Liver (tissue), 9 donors: ENCODE measurements around the gene PDIA4. TPM values are rescaled to one million over a fixed set of nuclear protein-coding genes. Genes with fewer than 3 reads are reported as not detected.

Experiments used
- DNase-seq: peaks from one replicate; pipeline ENCODE4 v3.0.0-alpha.2; 2017; ENCODE audit warnings: low spot score
- H3K27ac ChIP-seq, 2 donors: one replicate each; pipeline ENCODE4 v1.7.0; 2013; ENCODE audit warnings: inconsistent platforms in 2 of 2, low read length in 2 of 2, control low read depth in 1 of 2, low read depth in 1 of 2, mild to moderate bottlenecking in 1 of 2
- H3K27me3 ChIP-seq, 4 donors: one replicate each; pipeline versions ENCODE4 v1.6.1 to v1.7.0; 2013; ENCODE audit warnings: low read length in 3 of 4, inconsistent platforms in 1 of 4, mild to moderate bottlenecking in 1 of 4, moderate library complexity in 1 of 4; ENCODE audit not compliant: control insufficient read depth in 4 of 4, insufficient read depth in 4 of 4
- H3K36me3 ChIP-seq, 4 donors: one replicate each; pipeline versions ENCODE4 v1.6.1 to v1.7.0; 2013; ENCODE audit warnings: low read length in 3 of 4, mild to moderate bottlenecking in 3 of 4, low read depth in 1 of 4, moderate library complexity in 1 of 4; ENCODE audit not compliant: control insufficient read depth in 4 of 4, insufficient read depth in 3 of 4
- H3K4me1 ChIP-seq, 4 donors: one replicate each; pipeline versions ENCODE4 v1.6.1 to v1.7.0; 2013; ENCODE audit warnings: low read length in 3 of 4, mild to moderate bottlenecking in 3 of 4, moderate library complexity in 1 of 4; ENCODE audit not compliant: control insufficient read depth in 4 of 4, insufficient read depth in 4 of 4
- H3K4me3 ChIP-seq, 3 donors: one replicate each; pipeline versions ENCODE4 v1.6.1 to v1.7.0; 2013; ENCODE audit warnings: low read length in 3 of 3, control low read depth in 1 of 3, low read depth in 1 of 3, mild to moderate bottlenecking in 1 of 3
- H3K9ac ChIP-seq, 2 donors: one replicate each; pipeline ENCODE4 v1.7.0; 2013; ENCODE audit warnings: low read length in 2 of 2, mild to moderate bottlenecking in 2 of 2, moderate library complexity in 2 of 2, control low read depth in 1 of 2, low read depth in 1 of 2
- H3K9me3 ChIP-seq, 4 donors: one replicate each; pipeline versions ENCODE4 v1.6.1 to v1.7.0; 2013; ENCODE audit warnings: low read length in 3 of 4; ENCODE audit not compliant: control insufficient read depth in 4 of 4
- EGR1 ChIP-seq, 2 donors: IDR thresholded peaks; 2 replicates each; pipeline ENCODE4 v1.6.1; 2016 to 2018; ENCODE audit warnings: antibody characterized with exemption in 2 of 2, low read depth in 2 of 2
- FOXA1 ChIP-seq: IDR thresholded peaks from 2 replicates; pipeline ENCODE4 v1.6.1; 2016; ENCODE audit warnings: antibody characterized with exemption
- FOXA2 ChIP-seq: IDR thresholded peaks from 2 replicates; pipeline ENCODE4 v1.6.1; 2016; ENCODE audit warnings: antibody characterized with exemption
- GABPA ChIP-seq, 2 donors: IDR thresholded peaks in 1 of 2; conservative IDR thresholded peaks in 1 of 2; 2 replicates each; pipeline ENCODE4 v1.6.1; 2016; ENCODE audit warnings: antibody characterized with exemption in 2 of 2, mild to moderate bottlenecking in 1 of 2, moderate library complexity in 1 of 2
- HNF4A ChIP-seq, 2 donors: conservative IDR thresholded peaks; 2 replicates each; pipeline ENCODE4 v1.6.1; 2016; ENCODE audit warnings: antibody characterized with exemption in 2 of 2, mild to moderate bottlenecking in 2 of 2
- HNF4G ChIP-seq: IDR thresholded peaks from 2 replicates; pipeline ENCODE4 v1.6.1; 2016; ENCODE audit warnings: antibody characterized with exemption
- JUND ChIP-seq, 2 donors: IDR thresholded peaks; 2 replicates each; pipeline ENCODE4 v1.6.1; 2016; ENCODE audit warnings: antibody characterized with exemption in 2 of 2
- NR2F2 ChIP-seq: IDR thresholded peaks from 2 replicates; pipeline ENCODE4 v1.6.1; 2016; ENCODE audit warnings: antibody characterized with exemption
- RAD21 ChIP-seq, 2 donors: IDR thresholded peaks; 2 replicates each; pipeline ENCODE4 v1.6.1; 2016; ENCODE audit warnings: antibody characterized with exemption in 2 of 2, mild to moderate bottlenecking in 2 of 2
- RXRA ChIP-seq, 2 donors: IDR thresholded peaks; 2 replicates each; pipeline ENCODE4 v1.6.1; 2017 to 2018; ENCODE audit warnings: antibody characterized with exemption in 2 of 2, mild to moderate bottlenecking in 1 of 2
- SP1 ChIP-seq: IDR thresholded peaks from 2 replicates; pipeline ENCODE4 v1.6.1; 2018; ENCODE audit warnings: antibody characterized with exemption, mild to moderate bottlenecking
- TAF1 ChIP-seq: conservative IDR thresholded peaks from 2 replicates; pipeline ENCODE4 v1.6.1; 2016; ENCODE audit warnings: antibody characterized with exemption, mild to moderate bottlenecking
- YY1 ChIP-seq: IDR thresholded peaks from 2 replicates; pipeline ENCODE4 v1.6.1; 2016; ENCODE audit warnings: antibody characterized with exemption, mild to moderate bottlenecking
- WGBS: extraction: QIAGEN DNeasy Blood & Tissue Kit; methylation state at CpG from one replicate; pipeline ENCODE4 v1.1.7; 2013; 5-methylcytosine and 5-hydroxymethylcytosine counted together
- polyA plus RNA-seq, 2 donors: library from polyadenylated mRNA; stranded (reverse) in 1 of 2; unstranded in 1 of 2; fragments of 200-250 nt in 1 of 2; fragments of >200 nt in 1 of 2; fragmentation: Nextera tagmentation in 1 of 2; extraction: Ambion mirVana in 1 of 2; gene quantifications; one replicate each; pipeline versions ENCODE4 v1.2.1 to v1.2.3, GENCODE V29; 2013 to 2015
- total RNA-seq, 2 donors: library from RNA; depleted of rRNA; stranded (reverse); fragments of >200 nt; gene quantifications; one replicate each; pipeline ENCODE4 v1.2.3, GENCODE V29; 2014
- TF ChIP-seq, protein P1 (sequence below): IDR thresholded peaks from 2 replicates; pipeline ENCODE4 v1.6.1; 2016; ENCODE audit warnings: antibody characterized with exemption
- TF ChIP-seq, protein P2 (sequence below): IDR thresholded peaks from 2 replicates; pipeline ENCODE4 v1.6.1; 2016; ENCODE audit warnings: antibody characterized with exemption, mild to moderate bottlenecking
- TF ChIP-seq, protein P3 (sequence below): IDR thresholded peaks from 2 replicates; pipeline ENCODE4 v1.6.1; 2016; ENCODE audit warnings: antibody characterized with exemption
- TF ChIP-seq, protein P4 (sequence below): IDR thresholded peaks from 2 replicates; pipeline ENCODE4 v1.6.1; 2016; ENCODE audit warnings: antibody characterized with exemption
- TF ChIP-seq, protein P5 (sequence below): fragments of 150-350 bp; IDR thresholded peaks from 2 replicates; pipeline ENCODE4 v1.5.1; 2017; ENCODE audit warnings: improper control_type of control experiment, low read depth, low read length; ENCODE audit not compliant: missing input control
- donor health status: healthy.
- donor health status: healthy.
- donor health status: healthy.
- donor health status: healthy.
- donor health status: healthy.

Gene PDIA4
- total and polyA plus RNA-seq, 4 donors: 133 to 502 (median 233) TPM

DNA sequence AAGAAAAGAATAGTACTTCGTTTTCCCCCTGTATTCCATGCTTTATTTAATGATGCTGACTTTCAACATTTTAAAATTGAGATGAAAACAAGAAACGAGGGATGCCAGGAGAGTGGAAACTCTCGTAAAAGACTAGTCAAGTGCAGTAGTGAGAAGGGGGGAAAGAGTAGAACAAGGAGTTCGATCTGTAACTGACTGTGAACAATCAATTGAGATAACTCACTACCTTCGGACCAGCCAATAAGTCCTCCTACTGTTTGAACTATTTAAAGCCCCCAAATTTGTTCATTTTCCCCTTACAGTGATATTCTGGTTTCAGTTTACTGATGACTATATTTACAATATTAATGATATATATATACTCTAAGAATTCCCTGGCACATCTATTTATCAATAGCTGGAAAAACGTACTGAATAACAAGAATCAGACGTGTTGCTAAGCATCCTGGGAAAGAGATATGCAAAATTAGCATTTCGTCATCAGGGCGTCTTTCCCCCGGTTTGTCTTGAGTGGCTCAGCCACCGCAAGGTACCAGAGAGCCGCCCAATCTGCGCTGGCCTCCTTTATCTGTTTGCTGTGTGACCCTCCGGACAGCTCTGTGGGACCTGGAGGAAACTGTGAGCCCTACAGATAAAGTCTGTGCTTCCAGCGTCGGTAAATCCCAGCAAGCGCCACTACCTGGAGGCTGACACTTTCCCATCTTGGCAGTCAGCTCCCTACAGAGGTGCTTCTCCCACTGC, 41.1 kb downstream of the PDIA4 start:
- H3K27me3 ChIP-seq: no peaks in the 10 kb centered on the region
- H3K4me1 ChIP-seq: peaks cover 6 to 32% (median 14%) of the 10 kb centered on the region in 4 donors
- peak; percentile 69 for DNase-seq
- peak overlapping the region; percentile 26 to 78 for H3K9ac ChIP-seq
- no peaks in the 10 kb centered on the region for H3K36me3 ChIP-seq
- peak overlapping the region; percentile 68 to 93 (median 92) for H3K4me3 ChIP-seq
- under 1% methylated on average over 17 of the region's 17 CpGs for WGBS
- H3K27ac ChIP-seq: peak overlapping the region; percentile 57 to 70
- H3K9me3 ChIP-seq: no peaks in the 10 kb centered on the region
- peak in 1 of 2 donors; percentile 3 for TF ChIP-seq JUND (IDR thresholded peaks at IDR 0.05)
- TF ChIP-seq, protein P1, sequence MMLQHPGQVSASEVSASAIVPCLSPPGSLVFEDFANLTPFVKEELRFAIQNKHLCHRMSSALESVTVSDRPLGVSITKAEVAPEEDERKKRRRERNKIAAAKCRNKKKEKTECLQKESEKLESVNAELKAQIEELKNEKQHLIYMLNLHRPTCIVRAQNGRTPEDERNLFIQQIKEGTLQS: peak; percentile 84
- TF ChIP-seq, protein P2, sequence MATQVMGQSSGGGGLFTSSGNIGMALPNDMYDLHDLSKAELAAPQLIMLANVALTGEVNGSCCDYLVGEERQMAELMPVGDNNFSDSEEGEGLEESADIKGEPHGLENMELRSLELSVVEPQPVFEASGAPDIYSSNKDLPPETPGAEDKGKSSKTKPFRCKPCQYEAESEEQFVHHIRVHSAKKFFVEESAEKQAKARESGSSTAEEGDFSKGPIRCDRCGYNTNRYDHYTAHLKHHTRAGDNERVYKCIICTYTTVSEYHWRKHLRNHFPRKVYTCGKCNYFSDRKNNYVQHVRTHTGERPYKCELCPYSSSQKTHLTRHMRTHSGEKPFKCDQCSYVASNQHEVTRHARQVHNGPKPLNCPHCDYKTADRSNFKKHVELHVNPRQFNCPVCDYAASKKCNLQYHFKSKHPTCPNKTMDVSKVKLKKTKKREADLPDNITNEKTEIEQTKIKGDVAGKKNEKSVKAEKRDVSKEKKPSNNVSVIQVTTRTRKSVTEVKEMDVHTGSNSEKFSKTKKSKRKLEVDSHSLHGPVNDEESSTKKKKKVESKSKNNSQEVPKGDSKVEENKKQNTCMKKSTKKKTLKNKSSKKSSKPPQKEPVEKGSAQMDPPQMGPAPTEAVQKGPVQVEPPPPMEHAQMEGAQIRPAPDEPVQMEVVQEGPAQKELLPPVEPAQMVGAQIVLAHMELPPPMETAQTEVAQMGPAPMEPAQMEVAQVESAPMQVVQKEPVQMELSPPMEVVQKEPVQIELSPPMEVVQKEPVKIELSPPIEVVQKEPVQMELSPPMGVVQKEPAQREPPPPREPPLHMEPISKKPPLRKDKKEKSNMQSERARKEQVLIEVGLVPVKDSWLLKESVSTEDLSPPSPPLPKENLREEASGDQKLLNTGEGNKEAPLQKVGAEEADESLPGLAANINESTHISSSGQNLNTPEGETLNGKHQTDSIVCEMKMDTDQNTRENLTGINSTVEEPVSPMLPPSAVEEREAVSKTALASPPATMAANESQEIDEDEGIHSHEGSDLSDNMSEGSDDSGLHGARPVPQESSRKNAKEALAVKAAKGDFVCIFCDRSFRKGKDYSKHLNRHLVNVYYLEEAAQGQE: no peak
- peak; percentile 32 to 37 for TF ChIP-seq HNF4A (conservative IDR thresholded peaks at IDR 0.05)
- TF ChIP-seq HNF4G: peak; percentile 26
- no peak for TF ChIP-seq SP1

DNA sequence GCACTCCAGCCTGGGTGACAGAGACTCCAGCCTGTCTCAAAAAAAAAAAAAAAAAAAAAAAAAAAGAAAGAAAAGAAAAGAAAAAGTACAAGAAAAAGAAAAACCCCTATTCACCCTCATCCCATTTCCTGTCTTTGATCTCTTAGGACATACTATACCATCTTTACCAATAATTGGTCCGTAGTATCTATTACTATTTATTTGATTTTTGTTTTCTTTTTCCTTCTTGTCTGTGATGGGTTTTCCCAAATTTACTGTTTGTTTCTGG, 41.6 kb downstream of the PDIA4 start:
- H3K4me1 ChIP-seq: peaks cover 6 to 32% (median 14%) of the 10 kb centered on the region in 4 donors
- H3K9ac ChIP-seq: no peak overlapping the region
- no peaks in the 10 kb centered on the region for H3K27me3 ChIP-seq
- DNase-seq: no peak
- no peak overlapping the region for H3K4me3 ChIP-seq
- H3K36me3 ChIP-seq: no peaks in the 10 kb centered on the region
- TF ChIP-seq RXRA (IDR thresholded peaks at IDR 0.05): no peak
- no peak for TF ChIP-seq EGR1 (IDR thresholded peaks at IDR 0.05; ENCODE audit: low read depth in 2 of 2)
- TF ChIP-seq YY1: no peak
- TF ChIP-seq SP1: no peak
- TF ChIP-seq, protein P3, sequence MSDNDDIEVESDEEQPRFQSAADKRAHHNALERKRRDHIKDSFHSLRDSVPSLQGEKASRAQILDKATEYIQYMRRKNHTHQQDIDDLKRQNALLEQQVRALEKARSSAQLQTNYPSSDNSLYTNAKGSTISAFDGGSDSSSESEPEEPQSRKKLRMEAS: no peak
- TF ChIP-seq TAF1: no peak
- TF ChIP-seq, protein P4, sequence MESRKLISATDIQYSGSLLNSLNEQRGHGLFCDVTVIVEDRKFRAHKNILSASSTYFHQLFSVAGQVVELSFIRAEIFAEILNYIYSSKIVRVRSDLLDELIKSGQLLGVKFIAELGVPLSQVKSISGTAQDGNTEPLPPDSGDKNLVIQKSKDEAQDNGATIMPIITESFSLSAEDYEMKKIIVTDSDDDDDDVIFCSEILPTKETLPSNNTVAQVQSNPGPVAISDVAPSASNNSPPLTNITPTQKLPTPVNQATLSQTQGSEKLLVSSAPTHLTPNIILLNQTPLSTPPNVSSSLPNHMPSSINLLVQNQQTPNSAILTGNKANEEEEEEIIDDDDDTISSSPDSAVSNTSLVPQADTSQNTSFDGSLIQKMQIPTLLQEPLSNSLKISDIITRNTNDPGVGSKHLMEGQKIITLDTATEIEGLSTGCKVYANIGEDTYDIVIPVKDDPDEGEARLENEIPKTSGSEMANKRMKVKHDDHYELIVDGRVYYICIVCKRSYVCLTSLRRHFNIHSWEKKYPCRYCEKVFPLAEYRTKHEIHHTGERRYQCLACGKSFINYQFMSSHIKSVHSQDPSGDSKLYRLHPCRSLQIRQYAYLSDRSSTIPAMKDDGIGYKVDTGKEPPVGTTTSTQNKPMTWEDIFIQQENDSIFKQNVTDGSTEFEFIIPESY: no peak
- TF ChIP-seq, protein P5, sequence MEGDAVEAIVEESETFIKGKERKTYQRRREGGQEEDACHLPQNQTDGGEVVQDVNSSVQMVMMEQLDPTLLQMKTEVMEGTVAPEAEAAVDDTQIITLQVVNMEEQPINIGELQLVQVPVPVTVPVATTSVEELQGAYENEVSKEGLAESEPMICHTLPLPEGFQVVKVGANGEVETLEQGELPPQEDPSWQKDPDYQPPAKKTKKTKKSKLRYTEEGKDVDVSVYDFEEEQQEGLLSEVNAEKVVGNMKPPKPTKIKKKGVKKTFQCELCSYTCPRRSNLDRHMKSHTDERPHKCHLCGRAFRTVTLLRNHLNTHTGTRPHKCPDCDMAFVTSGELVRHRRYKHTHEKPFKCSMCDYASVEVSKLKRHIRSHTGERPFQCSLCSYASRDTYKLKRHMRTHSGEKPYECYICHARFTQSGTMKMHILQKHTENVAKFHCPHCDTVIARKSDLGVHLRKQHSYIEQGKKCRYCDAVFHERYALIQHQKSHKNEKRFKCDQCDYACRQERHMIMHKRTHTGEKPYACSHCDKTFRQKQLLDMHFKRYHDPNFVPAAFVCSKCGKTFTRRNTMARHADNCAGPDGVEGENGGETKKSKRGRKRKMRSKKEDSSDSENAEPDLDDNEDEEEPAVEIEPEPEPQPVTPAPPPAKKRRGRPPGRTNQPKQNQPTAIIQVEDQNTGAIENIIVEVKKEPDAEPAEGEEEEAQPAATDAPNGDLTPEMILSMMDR: no peak
- TF ChIP-seq RAD21 (IDR thresholded peaks at IDR 0.05): no peak
- no peak for TF ChIP-seq NR2F2
- TF ChIP-seq, protein P1: no peak
- TF ChIP-seq GABPA (IDR thresholded peaks at IDR 0.05 in 1 of 2, conservative IDR thresholded peaks at IDR 0.05 in 1 of 2): no peak
- no peak for TF ChIP-seq JUND (IDR thresholded peaks at IDR 0.05)
- no peak for TF ChIP-seq HNF4A (conservative IDR thresholded peaks at IDR 0.05)
- no peak for TF ChIP-seq FOXA2
- TF ChIP-seq FOXA1: no peak
- H3K27ac ChIP-seq: no peak overlapping the region
- 50% methylated on average over 1 of the region's 1 CpG for WGBS
- H3K9me3 ChIP-seq: no peaks in the 10 kb centered on the region
